NCI-H774 (cell line): ENCODE data around the gene NEUROD4.
"Not testable (repeated sequence)": the region's sequence is repeated elsewhere in the genome, so short reads cannot be mapped to it uniquely, and the experiment has no call there.

Source experiments
- DNase-seq: peaks from one replicate; lab custom pipeline; 2025; lab: John Stamatoyannopoulos, UW

NEUROD4 gene, protein sequence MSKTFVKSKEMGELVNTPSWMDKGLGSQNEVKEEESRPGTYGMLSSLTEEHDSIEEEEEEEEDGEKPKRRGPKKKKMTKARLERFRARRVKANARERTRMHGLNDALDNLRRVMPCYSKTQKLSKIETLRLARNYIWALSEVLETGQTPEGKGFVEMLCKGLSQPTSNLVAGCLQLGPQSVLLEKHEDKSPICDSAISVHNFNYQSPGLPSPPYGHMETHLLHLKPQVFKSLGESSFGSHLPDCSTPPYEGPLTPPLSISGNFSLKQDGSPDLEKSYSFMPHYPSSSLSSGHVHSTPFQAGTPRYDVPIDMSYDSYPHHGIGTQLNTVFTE

GRCh38 chr12:55019784-55020183 is at the start of gene NEUROD4:
TSS of gene NEUROD4 (plus strand) at chr12:55019974. CDS start at chr12:55026440, 6,466 bp downstream.
- peak; percentile 77 for DNase-seq

DNA sequence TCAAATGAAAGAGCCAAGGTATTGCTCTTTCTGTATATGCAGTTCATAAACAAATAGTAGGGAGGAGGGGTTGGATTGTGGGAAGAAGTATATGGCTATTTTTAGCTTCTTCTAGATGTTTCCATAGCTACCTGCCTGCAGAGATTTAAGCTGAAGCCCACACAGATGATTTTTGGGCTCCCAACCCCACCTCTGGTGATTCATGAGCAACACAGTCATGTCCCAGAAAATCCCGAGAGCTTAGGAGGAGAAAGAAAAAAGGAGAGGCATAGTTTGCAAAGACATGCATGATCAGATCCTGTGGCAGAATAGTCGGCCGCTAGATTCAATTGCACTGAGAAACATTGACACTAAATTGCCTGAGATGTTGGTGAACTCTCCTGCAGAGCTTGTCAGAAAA is 49.0 kb upstream of the NEUROD4 start:
- no peak for DNase-seq

DNA sequence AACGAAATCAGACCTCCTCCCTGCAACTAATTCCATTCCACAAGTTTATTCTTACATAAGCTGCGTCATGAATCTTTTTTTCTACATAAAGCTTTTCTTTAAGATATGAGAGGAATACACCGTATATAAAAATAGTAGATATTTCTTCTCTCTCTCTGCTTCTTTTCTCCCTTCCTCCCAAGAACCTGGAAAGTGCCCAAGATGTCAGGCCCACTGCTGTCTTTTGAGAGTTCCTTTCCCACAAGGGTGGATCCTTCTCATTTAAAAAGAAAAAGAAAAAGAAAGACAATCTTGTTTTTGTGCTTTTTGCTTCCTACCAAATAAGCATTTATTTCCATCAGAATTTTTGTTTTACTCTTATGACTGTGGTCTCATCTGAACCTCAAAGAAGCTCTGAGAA is 46.2 kb upstream of the NEUROD4 start:
- no peak for DNase-seq

GRCh38 chr12:54974279-54974678 is 45.5 kb upstream of the NEUROD4 start:
- DNase-seq = no peak

DNA sequence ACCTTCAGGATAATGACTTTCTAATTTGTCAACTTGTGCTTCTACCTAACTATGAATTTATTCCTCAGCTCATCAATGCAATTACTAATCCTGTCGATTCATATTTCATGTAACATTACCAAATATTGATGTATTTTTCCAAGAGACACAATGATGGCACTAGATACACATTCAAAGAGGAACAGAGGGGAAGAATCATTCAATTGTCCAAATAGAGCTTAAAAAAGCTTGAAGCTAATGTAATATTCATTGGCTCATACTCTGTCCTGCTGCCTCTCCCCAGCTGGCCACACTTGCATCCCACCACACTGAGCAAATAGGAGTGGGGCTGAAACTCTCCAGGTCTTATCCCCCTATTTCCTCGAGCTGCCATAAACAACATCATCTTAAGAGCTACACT is 44.5 kb upstream of the NEUROD4 start:
- no peak for DNase-seq

GRCh38 chr12:54975875-54976274 is 43.9 kb upstream of the NEUROD4 start:
- DNase-seq = no peak

GRCh38 chr12:54977155-54977554 is 42.6 kb upstream of the NEUROD4 start:
- no peak for DNase-seq

GRCh38 chr12:54977857-54978256 is 41.9 kb upstream of the NEUROD4 start:
- DNase-seq = no peak

GRCh38 chr12:54980341-54980740 is 39.4 kb upstream of the NEUROD4 start:
- DNase-seq = no peak

GRCh38 chr12:54981796-54982195 is 38.0 kb upstream of the NEUROD4 start:
- no peak for DNase-seq

GRCh38 chr12:54983536-54984101 is 36.2 kb upstream of the NEUROD4 start:
- no peak for DNase-seq

GRCh38 chr12:54984658-54985376 is 35.0 kb upstream of the NEUROD4 start, which contains the start of gene TESPA1:
TSS of gene TESPA1 (minus strand) at chr12:54984762. CDS start at chr12:54974562, 10,200 bp downstream.
- DNase-seq = no peak

DNA sequence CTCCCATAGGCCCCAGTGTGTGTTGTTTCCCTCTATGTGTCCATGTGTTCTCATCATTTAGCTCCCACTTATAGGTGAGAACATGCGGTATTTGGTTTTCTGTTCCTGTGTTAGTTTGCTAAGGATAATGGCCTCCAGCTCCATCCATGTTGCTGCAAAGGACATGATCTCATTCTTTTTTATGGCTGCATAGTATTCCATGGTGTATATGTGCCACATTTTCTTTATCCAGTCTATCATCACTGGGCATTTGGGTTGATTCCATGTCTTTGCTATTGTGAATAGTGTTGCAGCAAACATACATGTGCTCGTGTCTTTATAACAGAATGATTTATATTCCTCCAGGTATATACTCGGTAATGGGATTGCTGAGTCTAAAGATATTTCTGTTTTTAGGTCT is 33.0 kb upstream of the NEUROD4 start:
- DNase-seq = not testable (repeated sequence)

- no peak for DNase-seq
Observed at GRCh38 chr12:54987611-54988231, 32.1 kb upstream of the NEUROD4 start.

DNA sequence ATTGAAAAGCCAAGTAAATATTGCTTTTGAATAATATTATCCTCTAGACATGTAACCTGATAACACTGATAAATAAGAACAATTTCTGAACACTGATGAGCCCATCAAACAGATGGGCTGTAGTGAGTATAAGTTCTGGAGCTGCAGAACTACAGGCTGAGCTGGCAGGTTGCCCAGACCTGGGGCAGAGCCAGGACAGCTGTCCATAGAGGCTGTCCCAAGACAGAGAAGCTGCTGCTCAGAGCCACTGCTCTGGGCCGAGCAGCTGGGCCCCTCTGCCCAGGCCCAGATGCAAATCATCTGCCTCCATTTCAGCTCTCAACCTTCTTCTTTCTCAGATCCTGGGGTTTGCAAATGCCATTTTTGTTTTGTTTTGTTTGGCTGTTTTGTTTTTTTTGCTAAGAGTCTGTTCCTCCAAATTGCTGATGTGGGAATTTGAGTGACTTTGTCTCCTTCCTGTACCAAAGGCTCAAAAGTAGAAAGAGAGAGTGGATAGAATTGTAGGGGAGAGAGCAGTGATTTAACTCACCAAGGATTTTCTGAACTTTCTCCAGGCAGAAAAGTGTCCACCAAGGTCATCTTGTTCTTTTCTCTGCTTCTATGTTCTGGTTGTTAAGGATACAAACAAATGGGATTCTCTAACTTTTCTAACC is 31.2 kb upstream of the NEUROD4 start:
- peak; percentile 55 for DNase-seq

GRCh38 chr12:54989829-54990228 is 29.9 kb upstream of the NEUROD4 start:
- no peak for DNase-seq

DNA sequence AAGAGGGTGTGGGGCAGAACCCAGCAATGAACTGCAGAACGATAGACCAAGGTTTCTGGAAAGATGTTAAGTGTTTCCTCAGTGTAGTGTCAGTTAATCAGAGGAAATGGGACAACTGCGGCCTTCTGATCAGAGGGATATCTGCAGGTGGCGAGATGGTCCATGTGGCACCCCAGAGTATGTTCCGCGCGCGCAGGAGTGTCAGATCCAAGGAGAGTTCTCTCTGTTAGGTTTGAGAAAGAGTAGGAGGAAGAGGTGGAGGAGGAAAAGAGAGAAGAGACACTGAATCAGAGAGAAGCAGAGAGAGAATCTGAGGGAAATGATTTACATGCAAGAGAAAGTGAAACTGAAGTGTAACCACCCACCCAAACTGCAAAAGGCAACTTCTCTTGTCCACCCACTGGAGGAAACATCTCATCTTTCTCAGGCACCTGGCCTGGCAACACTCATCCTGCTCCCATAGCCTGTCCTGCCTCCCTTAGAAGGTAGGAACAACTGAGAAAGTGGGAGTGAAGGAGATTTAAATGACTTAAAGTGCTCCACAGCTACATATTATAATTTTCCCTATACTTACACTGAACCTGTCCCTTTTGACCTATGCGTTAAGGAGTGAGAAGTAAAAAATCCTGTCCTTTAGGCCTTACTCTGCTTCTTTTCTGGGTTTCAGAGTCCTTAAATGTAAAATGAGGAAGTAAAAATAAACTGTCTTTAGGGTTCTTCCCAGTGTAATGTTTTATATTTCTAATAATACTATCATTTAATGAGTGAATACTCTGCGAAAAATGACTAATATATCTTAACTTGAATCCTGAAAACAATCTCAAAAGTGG is 28.4 kb upstream of the NEUROD4 start:
- no peak for DNase-seq

DNA sequence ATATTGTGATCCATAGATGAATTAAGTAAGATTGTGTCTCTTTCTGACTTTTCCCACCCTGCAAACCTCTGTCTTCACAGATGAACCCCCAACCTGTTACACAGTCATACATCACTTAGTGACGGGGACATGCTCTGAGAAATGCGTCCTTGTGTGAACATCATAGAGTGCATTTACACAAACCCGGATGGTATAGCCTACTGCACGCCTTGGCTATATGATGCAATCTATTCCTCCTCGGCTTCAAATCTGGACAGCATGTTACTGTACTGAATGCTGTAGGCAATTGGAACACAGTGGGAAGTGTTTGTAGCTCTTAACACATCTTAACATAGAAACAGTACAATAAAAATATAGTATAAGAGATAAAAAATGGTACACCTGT is 27.8 kb upstream of the NEUROD4 start:
- DNase-seq = no peak

- DNase-seq = peak; percentile 74
Observed at GRCh38 chr12:54993181-54993835, 26.5 kb upstream of the NEUROD4 start.

- DNase-seq = no peak
Observed at GRCh38 chr12:54996205-54996604, 23.6 kb upstream of the NEUROD4 start.
